Kasumi-1 (cell line): ENCODE results near the gene RNASE8.
"Not testable (repeated sequence)": the region's sequence is repeated elsewhere in the genome, so short reads cannot be mapped to it uniquely, and the experiment has no call there.

Experiments used
- DNase-seq, 2 experiments: peaks; one replicate each; lab custom pipeline; 2025; lab: John Stamatoyannopoulos, UW

The RNASE8 gene

DNA sequence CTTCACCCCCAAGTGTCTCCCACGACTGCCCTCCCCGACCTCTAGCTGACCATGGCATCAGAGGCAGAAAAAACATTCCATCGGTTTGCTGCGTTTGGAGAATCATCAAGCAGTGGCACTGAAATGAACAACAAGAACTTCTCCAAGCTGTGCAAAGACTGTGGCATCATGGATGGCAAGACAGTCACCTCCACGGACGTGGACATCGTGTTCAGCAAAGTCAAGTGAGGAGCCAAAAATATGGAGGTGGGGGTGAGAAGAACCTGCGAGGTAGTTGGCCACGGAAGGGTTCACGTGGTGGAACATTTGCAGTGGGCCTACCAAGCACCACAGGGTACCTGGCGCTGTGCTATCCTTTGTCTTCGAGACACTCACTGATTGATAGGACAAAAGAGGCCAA lies 27.1 kb upstream of the RNASE8 start:
- no peak for DNase-seq

DNA sequence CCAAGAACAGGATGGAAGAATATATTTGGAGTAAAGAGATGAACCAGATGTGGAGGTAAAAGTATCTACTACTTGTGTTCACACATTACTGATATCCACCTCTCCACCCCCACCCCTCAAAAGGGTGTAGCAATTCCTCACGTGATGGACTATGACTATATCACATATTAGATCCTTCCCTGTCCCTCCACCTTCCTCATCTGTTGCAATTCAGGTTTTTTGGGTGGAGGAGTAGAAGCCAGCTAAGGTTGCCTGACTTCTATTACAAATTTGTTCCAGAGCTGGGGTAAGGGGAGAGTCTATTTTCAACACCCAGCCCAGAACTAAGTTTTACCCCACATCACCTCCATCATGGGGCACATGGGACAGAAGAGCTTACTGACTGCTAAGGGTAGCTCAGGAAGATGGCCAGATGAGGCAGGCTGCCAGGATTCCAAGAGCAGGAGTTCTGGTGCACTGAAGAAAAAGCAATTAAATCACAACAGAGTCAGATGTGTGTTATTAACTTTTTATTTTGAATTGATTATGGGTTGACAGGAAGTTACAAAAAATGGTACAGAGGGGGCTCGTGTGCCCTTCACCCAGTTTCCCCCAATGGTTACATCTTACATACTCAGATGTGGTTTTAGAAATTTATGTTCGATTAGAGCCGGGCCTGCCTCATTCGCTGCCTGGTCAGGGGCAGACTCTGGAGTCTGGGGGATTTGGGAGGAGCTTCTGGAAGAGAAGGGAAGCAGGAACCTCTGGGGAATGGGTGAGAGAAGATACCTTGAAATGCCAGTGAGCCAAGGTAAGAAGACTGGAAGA lies 25.1 kb upstream of the RNASE8 start:
- no peak for DNase-seq

DNA sequence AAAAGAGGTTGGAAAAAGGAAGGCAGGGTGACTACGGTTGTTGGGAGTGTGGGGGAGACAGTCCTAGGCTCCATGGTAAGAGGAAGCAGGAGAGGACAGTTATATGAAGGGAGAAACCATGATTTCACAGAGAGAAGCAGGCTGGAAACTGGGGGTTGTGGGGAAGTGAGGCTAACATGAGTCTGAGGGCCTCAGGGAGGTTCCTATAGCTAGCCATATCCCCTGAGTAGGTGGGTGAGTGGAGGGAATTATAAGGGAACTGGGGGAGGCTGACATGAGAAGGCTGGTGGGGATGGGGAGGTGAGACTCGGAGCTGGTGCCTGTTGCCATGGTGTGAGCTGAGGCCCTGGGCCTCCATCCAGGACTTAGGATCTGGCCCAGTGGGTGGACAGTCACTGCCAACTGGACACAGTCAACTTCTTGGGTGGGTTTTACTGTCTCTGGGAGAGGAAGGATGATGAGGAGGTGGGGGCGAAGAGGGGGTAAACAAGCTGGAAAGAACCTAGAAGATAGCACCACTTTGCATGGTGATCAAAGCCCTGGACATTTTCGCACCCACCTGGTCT lies 24.4 kb upstream of the RNASE8 start:
- no peak for DNase-seq

DNA sequence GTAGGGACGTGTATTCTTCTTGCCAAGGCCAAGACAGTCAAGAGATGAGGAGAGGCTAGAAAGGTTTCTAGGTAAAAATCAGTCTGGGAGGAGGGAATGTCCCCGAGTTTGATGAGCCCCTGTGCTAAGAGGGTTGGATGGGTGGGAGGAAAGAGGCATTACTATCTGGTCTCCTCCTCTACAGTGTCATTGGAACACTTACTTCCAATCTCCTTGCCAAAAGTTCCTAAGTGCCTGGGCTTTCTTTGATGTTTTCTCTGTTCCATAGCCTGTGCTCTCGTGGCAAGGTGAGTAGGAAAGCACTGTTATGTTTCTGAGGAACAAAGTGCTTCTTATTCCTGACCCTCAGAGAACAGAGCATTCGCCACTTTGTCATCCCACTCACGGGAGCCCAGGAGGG lies 22.9 kb upstream of the RNASE8 start, which contains the start of gene RNASE13:
TSS of gene RNASE13 (minus strand) at position 101 of the 400 bp plus-strand sequence. CDS start 519 bp downstream, outside the sequence.
- no peak for DNase-seq

DNA sequence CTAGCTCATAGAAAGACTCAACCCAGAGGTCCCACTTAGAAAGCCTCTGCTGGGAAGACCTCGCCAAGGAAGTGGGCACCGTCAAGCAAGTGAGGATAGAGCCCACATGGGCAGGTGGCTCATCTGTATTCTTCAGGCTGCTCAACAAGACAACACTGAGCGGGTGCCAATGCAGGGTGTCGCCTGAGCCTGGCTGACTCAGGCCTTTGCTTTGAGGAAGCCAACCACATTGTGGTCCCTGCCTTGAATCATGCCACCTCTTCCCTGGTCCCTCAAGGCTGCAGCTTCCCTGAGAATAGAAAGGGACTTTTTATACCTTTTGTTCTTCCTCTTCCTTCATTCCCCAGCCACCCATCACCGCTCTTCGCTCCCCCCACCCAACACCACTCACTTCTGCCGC lies 20.9 kb upstream of the RNASE8 start:
- DNase-seq: no peak

DNA sequence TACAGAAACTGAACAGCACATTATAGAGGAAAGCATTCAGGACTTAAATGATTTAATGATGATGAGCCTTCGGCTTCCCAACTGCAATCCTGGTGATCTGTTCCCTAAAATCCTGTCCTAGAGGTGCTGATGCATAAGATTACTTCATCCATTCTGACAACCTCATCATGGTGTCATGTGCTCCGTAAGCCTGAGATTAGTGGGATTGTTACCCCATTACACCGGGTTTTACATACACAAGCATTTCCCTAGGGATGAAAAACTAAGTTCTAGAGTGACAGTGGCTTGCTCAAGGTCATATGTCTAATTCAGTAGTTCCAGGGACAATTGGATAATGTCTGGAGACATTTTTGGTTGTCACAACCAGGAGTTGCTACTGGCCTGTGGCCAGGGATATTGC lies 20.5 kb upstream of the RNASE8 start:
- no peak for DNase-seq

DNA sequence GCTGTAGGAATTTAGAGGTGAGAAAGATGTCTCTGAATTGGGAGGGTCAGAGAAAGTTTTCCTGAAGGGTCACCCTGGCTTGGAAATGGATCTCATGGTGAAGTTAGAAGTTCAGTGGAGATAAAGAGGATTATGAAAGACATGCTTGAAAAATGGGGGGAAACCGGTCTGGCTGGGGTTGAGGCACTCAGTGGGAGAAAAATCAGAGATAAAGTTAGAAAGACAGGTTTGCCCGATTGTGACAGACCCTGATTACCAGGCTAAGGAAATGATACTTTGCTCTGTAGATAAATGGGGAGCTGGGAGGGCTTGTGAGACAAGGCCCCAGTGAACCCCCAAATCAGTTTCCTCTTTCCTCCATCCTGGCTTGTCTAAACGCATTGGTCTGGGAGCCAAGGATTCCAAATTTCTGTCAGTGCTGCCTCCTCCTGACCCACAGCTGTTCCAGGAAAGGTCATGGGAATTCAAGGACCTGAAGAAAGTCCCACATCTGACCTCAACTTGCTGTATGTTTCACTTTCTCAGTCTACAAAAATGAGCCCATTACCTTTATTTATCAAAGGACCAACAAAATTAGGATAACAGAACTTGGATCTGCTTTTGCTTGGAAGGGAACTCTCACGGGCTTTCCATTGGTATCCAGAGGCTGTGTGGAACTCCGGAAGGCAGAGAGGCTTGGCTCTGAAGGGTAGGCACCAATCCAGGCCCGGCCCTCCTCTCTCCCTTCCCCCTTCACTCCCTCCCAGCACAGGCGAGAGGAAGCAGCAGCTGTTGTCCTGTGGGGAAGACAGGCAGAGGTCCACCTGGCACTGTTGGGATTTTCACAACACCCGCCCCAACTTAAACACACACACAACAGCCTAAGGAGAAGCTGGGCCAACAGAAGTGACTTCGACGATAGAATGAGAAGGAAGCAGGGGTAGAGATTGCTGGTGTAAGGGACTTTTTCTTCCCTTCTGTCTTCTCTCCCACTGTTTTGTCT lies 18.9 kb upstream of the RNASE8 start:
- DNase-seq: no peak

DNA sequence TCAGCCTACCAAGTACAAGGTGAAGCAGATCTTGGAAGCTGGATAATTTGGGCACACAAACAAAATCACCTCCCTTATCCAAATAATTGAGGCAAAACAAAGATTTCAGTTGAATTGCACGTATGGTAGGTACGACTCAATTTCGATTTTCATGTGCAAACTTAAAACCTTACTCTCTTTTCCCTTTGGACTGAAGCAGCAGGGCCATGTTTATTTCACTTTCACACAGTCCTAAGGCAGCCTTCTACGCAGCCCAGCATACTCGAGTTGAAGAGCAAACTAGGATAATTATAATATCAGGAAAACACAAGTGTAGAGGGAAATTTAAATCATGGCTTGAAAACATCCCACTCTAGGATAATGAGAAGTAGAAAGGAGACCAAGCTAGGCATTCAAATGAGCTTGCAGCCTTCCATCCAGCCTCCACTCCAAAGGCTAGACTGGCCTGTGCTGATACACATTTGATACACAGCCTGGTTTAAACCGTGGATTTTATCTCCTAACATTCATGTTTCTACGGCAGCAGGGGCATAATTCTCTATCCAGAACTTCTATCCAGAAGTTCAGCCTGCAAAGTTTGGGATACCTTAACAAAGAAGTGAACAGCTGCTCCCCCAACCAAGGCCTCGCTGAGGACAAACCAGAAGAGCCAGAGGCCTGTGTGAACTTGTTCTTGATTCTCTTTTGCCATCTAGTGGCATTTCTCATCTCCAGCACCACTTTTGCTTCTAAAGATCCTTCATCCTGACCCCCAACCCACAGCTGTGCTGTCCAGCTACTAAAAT lies 17.8 kb upstream of the RNASE8 start:
- peak; percentile 78 to 85 for DNase-seq

DNA sequence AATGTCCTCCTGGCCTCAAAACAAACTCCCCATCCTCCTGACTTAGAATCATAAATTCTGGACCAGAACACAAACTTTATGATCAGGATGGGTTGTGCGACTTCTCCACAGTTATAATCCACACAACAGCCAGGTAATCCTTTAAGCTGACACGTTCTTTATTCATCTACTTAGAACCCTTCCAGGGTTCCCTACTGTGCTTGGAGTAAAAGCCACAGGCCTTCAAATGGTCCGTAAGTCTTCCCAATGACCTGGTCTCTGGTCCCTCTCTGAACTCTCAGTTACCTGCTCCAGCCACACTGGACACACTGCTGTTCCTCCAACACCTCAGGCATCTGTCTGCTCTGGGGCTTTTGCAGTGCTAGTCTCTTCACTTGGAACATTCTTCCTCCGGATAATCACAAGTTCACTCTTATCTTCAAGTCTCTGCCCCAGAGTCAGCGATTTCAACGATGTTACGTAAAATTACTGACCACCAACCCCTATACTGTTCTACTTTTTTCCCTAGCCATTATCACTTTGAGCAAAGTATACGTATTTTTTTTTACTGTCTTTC lies 17.2 kb upstream of the RNASE8 start:
- DNase-seq: no peak

DNA sequence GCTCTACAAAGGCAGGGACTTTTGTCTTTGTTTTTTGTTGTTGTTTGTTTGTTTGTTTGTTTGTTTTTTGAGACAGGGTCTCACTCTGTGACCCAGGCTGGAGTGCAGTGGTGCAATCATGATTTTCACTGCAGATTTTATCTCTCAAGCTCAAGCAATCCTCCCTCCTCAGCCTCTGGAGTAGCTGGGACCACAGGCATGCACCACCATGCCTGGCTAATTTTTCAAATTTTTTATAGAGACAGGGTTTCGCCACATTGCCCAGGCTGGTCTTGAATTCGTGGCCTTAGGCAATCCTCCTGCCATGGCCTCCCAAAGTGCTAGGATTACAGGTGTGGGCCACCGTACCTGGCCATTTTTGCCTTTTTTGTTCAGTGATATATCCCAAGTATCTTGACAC lies 16.7 kb upstream of the RNASE8 start:
- not testable (repeated sequence) for DNase-seq

DNA sequence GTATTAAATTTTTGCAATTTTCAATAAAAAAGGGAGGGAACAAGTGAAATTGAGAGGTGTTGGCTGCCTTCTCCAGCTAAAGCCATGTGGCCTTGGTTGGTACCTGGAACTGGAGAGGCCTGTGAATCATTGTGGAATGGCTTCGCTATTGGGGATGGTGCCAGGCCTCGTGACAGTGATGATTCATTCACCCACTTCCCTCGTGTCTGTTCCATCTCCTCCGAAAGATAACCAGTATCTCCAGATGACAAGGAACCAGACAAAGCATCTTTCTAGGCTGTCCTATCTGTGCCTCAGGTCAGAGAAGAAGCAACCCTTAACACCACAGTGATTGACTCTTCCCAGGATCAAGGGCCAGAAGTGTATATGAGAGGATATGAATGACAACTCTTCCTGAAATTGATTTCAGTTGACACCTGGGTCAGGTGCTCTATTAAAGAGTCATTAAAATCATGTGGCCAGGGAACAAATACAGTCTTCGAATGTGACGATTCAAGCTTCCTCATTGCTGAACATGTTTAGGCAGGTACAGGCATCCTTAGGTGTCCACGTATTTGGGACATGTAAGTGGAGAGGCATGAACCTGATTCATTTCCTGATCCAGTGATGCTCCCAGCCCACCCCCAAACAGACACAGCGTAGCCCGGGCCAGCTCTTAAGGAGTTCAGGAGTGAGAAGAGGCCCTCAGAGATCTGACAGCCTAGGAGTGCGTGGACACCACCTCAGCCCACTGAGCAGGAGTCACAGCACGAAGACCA lies 15.8 kb upstream of the RNASE8 start, which contains the start of gene RNASE7:
TSS of gene RNASE7 (plus strand) at position 687 of the 758 bp plus-strand sequence. CDS start 631 bp downstream, outside the sequence.
- DNase-seq: no peak

DNA sequence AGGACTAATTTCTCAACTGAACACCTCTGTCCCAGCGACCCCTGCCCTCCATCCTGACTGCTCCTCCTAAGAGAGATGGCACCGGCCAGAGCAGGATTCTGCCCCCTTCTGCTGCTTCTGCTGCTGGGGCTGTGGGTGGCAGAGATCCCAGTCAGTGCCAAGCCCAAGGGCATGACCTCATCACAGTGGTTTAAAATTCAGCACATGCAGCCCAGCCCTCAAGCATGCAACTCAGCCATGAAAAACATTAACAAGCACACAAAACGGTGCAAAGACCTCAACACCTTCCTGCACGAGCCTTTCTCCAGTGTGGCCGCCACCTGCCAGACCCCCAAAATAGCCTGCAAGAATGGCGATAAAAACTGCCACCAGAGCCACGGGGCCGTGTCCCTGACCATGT lies 14.7 kb upstream of the RNASE8 start:
- DNase-seq: no peak

DNA sequence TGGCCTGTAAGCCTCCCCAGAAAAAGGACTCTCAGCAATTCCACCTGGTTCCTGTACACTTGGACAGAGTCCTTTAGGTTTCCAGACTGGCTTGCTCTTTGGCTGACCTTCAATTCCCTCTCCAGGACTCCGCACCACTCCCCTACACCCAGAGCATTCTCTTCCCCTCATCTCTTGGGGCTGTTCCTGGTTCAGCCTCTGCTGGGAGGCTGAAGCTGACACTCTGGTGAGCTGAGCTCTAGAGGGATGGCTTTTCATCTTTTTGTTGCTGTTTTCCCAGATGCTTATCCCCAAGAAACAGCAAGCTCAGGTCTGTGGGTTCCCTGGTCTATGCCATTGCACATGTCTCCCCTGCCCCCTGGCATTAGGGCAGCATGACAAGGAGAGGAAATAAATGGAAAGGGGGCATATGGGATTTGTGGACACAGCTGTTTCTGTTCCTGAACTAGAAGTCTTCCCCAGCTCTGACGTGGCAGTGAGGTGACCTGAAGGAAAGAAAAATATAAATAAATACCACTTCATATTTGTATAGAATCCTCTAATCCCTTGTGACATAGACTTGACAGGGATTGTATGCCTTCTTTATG lies 14.1 kb upstream of the RNASE8 start:
- no peak for DNase-seq

DNA sequence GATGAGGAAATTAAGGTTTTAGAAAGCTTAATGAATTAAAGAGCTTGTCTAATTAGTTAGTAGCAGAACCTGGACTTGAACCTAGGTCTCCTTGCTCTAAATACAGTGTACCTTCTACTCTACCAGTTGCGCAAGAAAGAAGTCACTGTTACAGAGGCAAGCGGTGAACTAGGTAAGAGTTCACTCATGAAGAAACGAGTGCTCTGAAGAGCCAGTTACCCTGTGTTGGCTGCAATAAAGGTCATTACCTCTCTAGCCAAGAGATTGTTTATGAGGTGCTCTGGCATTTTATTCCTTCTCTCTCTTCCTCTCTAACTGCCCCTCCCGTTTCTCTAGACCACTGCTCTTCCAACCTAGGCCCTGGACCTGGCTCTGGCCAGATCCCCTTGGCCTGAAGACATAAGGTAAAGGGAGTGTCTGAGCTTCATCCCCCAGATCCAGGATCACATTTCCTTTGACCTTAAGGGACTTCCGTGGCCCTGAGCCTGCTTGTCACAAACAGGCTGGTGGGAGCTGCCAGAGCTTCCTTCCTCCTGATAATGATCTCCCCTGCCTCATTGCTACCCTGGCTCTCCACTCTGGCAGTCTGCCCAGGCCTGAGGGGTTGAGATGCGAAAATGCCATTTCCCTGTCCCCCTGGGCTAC lies 13.5 kb upstream of the RNASE8 start:
- DNase-seq: peak; percentile 82 to 86

DNA sequence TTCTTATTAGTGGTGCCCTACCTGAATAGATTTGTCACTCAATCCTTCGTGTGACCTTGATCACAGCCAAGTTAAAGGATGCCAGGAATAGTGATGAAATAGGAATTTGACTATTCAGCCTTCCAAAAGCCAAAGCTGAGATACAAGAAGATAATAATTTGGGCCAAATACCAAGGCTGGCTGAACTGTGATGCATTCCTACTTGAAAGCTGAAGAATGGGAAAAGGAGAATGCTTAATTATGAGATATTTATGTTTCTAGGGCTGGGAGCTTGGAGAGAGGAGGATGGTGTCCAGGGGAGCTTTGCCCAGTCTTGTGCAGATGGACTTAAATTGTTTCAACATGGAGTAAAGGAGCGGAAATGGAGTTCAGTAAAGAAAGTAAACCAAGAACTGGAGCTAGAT lies 10.2 kb upstream of the RNASE8 start:
- no peak for DNase-seq

DNA sequence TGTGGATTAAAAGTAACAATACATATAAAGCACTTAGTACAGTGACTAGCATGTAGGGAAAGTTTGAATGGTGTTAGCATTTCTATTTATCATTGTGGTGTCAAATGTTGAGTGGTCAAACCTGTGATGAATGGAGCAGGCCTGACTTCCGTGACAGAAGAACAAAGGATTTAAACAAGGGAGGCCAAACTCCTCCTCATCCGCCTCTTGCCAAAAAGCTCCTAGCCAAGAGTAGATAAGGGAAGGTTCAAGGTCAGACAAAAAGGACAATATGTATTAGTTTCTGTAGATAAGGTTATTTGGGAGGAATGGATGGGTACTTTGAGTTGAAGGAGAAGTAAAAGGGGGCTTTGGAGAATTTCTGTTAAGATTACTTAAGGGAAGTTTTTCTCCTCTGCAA lies 9.0 kb upstream of the RNASE8 start:
- no peak for DNase-seq

DNA sequence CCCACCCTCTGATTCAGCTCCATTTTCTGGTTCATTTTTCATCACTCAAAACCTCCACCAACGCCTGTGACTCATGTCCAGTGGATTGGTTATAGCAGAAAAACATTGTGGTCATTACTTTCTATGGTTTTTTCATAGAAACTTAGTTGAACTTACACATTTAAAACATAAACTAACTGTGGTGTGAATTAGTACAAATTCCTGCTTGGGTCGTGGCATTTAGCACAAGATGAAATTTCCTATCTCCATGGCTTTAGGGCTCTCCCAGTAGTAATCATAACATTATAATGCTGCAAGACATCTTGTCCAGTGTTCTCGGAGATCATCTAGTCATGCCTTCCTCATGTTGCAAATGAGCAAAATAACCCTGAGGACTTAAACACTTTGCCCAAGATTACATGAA lies 8.3 kb upstream of the RNASE8 start:
- no peak for DNase-seq

DNA sequence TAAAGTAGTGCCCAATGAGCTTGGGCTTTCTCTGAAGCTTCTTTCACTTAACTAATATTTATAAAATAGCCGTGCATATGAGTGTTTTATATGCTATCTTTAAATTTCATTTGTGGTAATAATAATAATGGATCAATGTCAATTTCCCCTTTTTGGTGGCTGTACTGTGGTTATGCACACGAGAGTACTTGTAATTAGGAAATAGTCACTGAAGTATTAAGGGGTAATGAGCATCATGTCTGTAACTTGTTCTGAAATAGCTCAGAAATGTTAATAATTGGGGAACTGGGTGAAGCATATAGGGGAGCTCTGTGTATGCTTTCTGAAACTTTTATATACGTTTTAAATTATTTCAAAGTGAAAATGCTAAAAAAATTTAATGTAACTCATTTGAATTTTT lies 7.0 kb upstream of the RNASE8 start:
- no peak for DNase-seq
